G401.6 (cell line): ENCODE results near the gene PRR16.
"Not testable (repeated sequence)": the region's sequence is repeated elsewhere in the genome, so short reads cannot be mapped to it uniquely, and the experiment has no call there.

ENCODE experiments used
- FAIRE-seq: peaks from 2 replicates; lab custom pipeline; 2012; peaks lifted over from hg19 to GRCh38; lab: Jason Lieb, UNC

The PRR16 gene

GRCh38 chr5:120657104-120657503 lies 193.0 kb downstream of the PRR16 start:
- FAIRE-seq, result no peak

GRCh38 chr5:120677481-120677880 lies 213.4 kb downstream of the PRR16 start:
- no peak for FAIRE-seq

- FAIRE-seq, result no peak
Observed at GRCh38 chr5:120678279-120678678, 214.2 kb downstream of the PRR16 start.

- FAIRE-seq, result no peak
Observed at GRCh38 chr5:120682851-120683250, 218.8 kb downstream of the PRR16 start.

- no peak for FAIRE-seq
Observed at GRCh38 chr5:120683580-120683979, 219.5 kb downstream of the PRR16 start.

GRCh38 chr5:120684213-120684612 lies 220.1 kb downstream of the PRR16 start:
- FAIRE-seq, result no peak

- FAIRE-seq, result no peak
Observed at GRCh38 chr5:120684749-120685415, 220.8 kb downstream of the PRR16 start.

- no peak for FAIRE-seq
Observed at GRCh38 chr5:120690621-120691407, 226.7 kb downstream of the PRR16 start.

GRCh38 chr5:120692325-120692724 lies 228.2 kb downstream of the PRR16 start:
- FAIRE-seq, result no peak

- FAIRE-seq, result no peak
Observed at GRCh38 chr5:120695368-120695880, 231.3 kb downstream of the PRR16 start.

- no peak for FAIRE-seq
Observed at GRCh38 chr5:120697147-120697546, 233.0 kb downstream of the PRR16 start.

- not testable (repeated sequence) for FAIRE-seq
Observed at GRCh38 chr5:120697670-120698327, 233.7 kb downstream of the PRR16 start.

- FAIRE-seq, result not testable (repeated sequence)
Observed at GRCh38 chr5:120700653-120701052, 236.6 kb downstream of the PRR16 start.

GRCh38 chr5:120702817-120703538 lies 238.9 kb downstream of the PRR16 start:
- not testable (repeated sequence) for FAIRE-seq

GRCh38 chr5:120703918-120704587 lies 240.0 kb downstream of the PRR16 start:
- FAIRE-seq, result no peak

- no peak for FAIRE-seq
Observed at GRCh38 chr5:120706877-120707276, 242.8 kb downstream of the PRR16 start.

GRCh38 chr5:120717381-120717780 lies 253.3 kb downstream of the PRR16 start:
- no peak for FAIRE-seq

- FAIRE-seq, result no peak
Observed at GRCh38 chr5:120730214-120730613, 266.1 kb downstream of the PRR16 start.

GRCh38 chr5:120734033-120734432 lies 269.9 kb downstream of the PRR16 start:
- no peak for FAIRE-seq

GRCh38 chr5:120735076-120735475 lies 271.0 kb downstream of the PRR16 start:
- FAIRE-seq, result no peak
